Stimulated activated CD4-positive, alpha-beta T cell treated with anti-CD3 and anti-CD28 coated beads, Interleukin-4, amount 100 ng/mL, for 24 hours (primary cell): ENCODE measurements around the gene KDM2B.
"Not testable (repeated sequence)": the region's sequence is repeated elsewhere in the genome, so short reads cannot be mapped to it uniquely, and the experiment has no call there.

Source experiments
- DNase-seq: peaks from one replicate; pipeline ENCODE4 v3.0.0-alpha.2; 2020

KDM2B gene

GRCh38 chr12:121495746-121496145 lies 85.1 kb downstream of the KDM2B start:
- DNase-seq = no peak

DNA sequence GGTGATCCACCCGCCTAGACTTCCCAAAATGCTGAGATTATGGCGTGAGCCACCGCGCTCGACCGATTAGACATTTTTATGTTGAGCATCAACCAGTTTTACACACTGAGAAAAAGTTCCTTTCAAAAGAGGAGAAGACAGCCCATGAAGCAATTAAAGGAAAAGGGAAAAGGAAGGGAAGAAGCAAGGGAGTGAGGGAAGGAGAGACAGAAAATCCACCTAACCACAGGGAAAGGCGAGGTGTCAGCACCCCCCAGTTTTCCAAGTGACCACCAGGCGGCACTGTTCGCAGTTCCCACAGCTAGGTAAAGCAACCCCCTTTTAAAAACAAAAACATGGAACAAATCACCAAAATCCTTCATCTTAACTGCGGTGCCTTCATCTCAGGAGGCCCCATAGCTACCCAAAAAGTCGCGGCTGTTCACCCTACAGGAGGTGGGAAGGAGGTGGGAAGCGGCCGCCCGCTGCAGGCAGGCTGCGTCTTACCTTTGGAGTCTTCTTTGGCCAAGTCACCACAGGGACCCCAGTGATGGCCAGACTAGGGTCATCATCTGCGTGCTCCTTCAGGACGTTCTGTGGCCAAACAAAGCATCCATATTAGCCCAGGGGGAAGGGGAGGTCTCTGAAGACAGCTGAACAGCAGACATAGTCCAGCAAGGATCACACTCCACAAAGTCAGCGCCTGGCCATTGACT lies 86.6 kb downstream of the KDM2B start:
- DNase-seq = peak; percentile 70

- no peak for DNase-seq
These were observed 90.2 kb downstream of the KDM2B start for GRCh38 chr12:121490401-121491281.

- DNase-seq = no peak
These were observed 90.9 kb downstream of the KDM2B start for GRCh38 chr12:121489874-121490273.

DNA sequence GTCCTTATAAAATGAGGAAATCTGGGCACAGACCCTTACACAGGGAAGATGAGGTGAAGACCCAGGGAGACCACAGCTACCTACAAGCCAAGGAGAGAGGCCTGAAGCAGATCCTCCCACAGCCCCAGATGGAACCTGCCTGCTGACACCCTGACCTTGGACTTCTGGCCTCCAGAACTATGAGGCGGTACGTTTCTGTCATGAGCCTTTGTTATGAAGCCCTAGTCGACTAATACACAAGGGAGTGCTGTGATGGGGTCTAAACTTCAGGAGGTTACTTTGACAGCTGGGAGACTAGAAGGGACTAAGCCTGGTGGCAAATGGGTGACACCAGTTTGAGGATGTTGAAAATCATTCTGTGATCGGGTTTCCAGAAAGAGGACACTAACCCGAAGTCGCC lies 95.9 kb downstream of the KDM2B start:
- DNase-seq = no peak

DNA sequence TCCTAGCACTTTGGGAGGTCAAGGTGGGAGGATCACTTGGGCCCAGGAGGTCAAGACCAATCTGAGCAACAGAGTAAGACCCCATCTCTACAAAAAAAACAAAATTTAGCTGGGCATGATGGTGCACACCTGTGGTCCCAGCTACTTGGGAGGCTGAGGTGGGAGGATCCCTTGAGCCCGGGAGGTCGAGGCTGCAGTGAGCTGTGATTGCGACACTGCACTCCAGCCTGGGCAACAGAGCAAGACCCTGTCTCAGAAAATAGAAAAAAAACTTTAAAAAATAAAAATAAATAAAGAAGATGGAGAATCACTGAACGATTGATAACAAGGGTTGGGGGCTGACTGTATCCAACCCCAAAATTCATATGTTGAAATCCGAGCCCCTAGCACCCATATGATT lies 96.3 kb downstream of the KDM2B start:
- DNase-seq = not testable (repeated sequence)

DNA sequence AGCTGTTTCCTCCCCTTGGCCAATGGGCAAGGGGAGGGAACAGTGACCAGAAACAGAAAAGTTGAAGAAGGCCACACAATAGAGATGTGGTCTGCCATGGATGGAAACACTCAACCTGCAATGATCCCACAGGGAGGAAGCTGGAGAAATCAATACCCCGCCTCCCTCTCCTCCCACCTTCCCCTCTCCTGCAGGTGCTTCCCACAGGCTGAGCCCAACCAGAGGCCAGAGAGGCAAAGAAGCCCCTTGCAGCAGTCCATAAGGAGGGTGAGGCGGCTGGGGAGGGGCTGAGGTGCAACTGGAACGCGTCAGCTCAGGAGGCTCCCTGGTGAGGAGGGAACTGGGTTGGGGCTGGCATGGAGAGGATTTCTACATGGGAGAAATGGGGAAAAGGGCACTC lies 96.9 kb downstream of the KDM2B start:
- DNase-seq = no peak

DNA sequence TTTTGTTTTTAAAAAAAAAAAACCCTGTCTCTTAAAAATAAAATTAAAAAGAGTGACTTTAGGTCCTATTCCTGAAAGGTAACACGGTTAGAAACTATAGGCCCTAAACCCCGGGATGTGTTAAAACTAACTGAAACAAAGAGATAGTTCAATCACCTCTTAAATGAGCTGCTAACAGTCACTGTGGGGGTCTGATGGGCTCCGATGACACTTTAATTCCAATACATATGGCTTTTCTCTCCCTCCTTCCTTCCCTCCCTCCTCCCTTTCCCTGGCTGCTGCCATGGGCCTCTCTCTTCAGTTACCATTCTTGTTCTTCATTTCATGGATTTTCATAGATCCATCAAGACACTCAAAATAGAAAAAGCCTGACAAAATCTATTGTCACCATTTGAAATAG lies 104.3 kb downstream of the KDM2B start:
- DNase-seq = no peak

GRCh38 chr12:121475279-121475678 lies 105.5 kb downstream of the KDM2B start:
- no peak for DNase-seq

DNA sequence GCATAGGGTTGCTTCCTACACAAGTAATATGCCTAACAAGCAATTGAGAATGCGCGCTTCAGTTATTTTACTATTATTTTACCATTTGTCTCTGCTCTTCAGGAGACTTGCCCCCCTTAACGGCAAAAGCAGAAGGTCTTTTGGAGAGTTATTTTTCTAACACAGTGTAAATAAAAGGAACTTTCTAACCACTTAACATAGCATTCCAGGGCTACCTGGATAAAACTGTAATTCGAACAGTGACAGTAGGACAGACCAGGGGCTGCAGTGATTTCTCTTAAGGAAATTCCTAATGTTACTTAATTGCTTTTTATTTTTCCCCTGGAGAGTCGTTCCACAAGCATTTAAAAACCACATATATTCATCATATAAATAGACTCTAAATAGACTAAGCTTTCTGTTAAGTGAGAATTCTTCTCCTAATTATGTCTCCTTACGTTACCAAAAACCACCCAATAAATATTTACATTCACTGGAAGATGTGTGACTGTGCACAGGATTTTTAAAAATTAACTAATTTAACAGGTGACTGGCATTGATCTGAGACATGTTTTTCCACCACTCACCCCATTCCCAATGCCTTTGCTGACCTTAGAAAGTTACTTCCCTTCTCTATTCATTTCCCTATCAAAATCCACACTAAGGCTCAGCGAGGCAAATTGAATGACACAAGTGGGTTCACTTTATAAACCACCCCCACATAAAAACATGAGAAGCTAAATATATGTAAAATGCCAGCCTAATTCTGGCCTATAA lies 108.5 kb downstream of the KDM2B start:
- DNase-seq = no peak

GRCh38 chr12:121470751-121471150 lies 110.1 kb downstream of the KDM2B start:
- DNase-seq = no peak

DNA sequence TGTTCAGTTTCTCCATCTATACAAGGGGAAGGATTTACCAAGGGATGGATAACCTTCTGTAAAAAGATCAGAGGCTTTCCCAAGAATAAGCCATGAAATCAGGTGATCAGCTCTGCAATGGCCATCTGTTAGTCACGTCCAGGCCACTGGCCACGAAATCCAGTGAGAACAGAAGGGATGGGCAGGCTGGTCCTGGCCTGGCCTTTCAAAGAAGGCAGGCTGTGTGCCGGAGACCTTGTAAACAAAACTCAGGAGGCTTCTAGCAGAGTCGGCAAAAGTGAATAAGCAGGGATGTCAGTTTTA lies 112.4 kb downstream of the KDM2B start:
- DNase-seq = no peak

GRCh38 chr12:121467638-121468498 lies 113.0 kb downstream of the KDM2B start:
- DNase-seq = no peak

GRCh38 chr12:121466794-121467637 lies 113.8 kb downstream of the KDM2B start:
- DNase-seq = peak; percentile 85

GRCh38 chr12:121465921-121466793 lies 114.7 kb downstream of the KDM2B start:
- peak; percentile 41 for DNase-seq

DNA sequence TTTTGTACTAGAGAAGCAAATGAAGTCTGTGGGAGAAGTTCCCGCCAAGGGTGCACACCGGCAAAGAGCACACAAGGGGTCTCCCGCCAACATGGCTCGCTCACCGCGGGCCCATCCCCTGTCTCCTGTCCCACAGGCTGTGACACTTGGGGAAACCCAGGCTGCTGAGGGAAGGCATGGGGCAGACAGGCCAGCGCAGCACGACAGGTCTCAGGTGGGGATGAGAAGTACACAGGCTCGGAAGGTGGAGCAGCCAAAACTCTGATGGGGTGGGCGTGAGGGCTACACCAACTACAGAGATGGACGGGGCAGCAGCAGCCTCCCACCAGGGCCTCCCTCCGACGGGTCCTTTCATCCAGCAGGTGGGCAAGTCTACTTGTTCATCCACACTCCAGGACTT lies 116.5 kb downstream of the KDM2B start:
- DNase-seq = no peak

GRCh38 chr12:121461048-121461447 lies 119.8 kb downstream of the KDM2B start:
- DNase-seq = no peak

- DNase-seq = no peak
These were observed 124.3 kb downstream of the KDM2B start for GRCh38 chr12:121456551-121456950.

GRCh38 chr12:121455766-121456420 lies 124.9 kb downstream of the KDM2B start:
- no peak for DNase-seq

DNA sequence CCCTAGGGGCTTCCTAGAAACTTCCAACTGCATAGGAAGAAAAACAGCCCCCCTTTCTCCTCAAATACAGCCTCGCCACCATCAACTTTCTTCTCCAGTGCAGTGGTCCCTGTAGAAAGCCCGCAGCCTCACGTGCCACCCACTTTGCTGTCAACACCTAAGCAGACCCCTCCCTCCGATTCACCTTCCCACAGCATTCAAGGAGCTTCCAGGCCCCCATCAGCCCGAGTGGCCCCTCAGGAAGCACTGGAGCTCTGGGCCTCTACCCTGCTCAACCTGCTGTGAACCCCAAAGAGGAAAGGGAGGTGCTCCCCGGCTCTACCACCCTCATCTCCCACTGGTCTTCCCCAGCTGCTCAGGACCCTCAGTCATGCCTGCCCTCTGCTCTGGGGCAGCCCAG lies 125.9 kb downstream of the KDM2B start:
- DNase-seq = no peak
